ENCODE measurements around the gene USP5.

USP5 gene, protein sequence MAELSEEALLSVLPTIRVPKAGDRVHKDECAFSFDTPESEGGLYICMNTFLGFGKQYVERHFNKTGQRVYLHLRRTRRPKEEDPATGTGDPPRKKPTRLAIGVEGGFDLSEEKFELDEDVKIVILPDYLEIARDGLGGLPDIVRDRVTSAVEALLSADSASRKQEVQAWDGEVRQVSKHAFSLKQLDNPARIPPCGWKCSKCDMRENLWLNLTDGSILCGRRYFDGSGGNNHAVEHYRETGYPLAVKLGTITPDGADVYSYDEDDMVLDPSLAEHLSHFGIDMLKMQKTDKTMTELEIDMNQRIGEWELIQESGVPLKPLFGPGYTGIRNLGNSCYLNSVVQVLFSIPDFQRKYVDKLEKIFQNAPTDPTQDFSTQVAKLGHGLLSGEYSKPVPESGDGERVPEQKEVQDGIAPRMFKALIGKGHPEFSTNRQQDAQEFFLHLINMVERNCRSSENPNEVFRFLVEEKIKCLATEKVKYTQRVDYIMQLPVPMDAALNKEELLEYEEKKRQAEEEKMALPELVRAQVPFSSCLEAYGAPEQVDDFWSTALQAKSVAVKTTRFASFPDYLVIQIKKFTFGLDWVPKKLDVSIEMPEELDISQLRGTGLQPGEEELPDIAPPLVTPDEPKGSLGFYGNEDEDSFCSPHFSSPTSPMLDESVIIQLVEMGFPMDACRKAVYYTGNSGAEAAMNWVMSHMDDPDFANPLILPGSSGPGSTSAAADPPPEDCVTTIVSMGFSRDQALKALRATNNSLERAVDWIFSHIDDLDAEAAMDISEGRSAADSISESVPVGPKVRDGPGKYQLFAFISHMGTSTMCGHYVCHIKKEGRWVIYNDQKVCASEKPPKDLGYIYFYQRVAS

GRCh38 chr12:6851921-6852650 is at the start of gene USP5:
Gene USP5, plus strand, starts transcription at chr12:6852150. Its CDS starts 30 bp downstream, at chr12:6852180.
- peak within 1 kb of the TSS; percentile 99 for H3K4me3 ChIP-seq (ENCODE audit: low read depth, low read length)

DNA sequence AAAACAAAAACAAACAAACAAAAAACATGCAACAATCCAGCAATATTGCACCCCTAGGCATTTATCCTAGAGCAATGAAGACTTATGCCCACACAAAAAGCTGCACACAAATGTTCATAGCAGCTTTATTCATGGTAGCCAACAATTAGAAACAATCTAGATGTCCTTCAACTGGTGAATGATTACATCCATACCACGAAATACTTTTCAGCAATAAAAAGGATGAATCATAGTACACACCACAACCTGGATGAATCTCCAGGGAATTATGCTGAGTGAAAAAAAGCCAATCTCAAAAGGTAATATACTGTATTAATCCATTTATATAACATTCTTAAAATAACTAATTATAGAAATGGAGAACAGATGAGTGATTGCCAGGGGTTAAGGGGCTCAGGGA is 44.8 kb upstream of the USP5 start:
- no peak overlapping the region for H3K4me3 ChIP-seq (ENCODE audit: low read depth, low read length)

GRCh38 chr12:6809056-6809455 is 42.9 kb upstream of the USP5 start:
- H3K4me3 ChIP-seq (ENCODE audit: low read depth, low read length): no peak overlapping the region

DNA sequence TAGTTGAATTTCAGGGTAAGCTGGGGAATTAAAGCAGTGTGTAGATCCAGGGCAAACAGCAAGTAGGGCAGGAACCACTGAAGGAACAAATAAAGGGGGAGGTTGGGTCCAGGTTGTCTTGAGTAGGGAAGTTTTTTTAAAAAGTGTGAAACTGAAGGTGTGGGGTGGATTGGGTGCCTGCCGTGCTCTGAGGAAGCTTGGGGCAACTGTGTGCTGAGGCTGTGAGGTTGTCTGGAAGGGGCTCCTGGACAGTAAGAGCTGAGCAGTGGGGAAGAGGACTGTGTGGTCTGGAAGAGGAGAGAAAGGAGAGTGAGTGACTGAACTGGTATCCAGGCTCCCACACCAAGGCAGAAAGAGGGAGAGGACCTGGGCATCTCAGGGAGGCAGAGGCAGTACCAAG is 41.2 kb upstream of the USP5 start:
- H3K4me3 ChIP-seq (ENCODE audit: low read depth, low read length): no peak overlapping the region

DNA sequence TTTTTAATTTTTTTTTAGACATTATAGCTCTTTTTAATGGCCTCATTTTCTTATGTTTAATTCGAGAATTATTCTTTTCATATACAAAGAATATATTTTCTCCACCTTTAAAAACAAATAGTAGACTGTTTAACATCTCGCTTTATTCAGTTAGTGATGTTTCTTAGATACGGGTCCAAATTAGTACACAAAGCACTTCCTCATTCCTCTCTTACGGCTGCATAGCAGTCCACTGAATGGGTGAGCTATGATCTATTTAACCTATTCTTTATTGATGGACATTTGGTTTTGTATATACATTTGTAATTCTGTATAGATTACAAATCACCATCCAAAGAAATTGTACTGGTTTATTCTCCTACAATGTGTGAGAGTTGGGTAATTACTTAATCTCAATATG is 38.6 kb upstream of the USP5 start:
- no peak overlapping the region for H3K4me3 ChIP-seq (ENCODE audit: low read depth, low read length)

GRCh38 chr12:6816598-6816997 is 35.4 kb upstream of the USP5 start:
- H3K4me3 ChIP-seq (ENCODE audit: low read depth, low read length): no peak overlapping the region

- H3K4me3 ChIP-seq (ENCODE audit: low read depth, low read length): no peak overlapping the region
Observed at GRCh38 chr12:6817098-6817497, 34.9 kb upstream of the USP5 start.

- H3K4me3 ChIP-seq (ENCODE audit: low read depth, low read length): no peak overlapping the region
Observed at GRCh38 chr12:6817662-6818157, 34.2 kb upstream of the USP5 start.

GRCh38 chr12:6818222-6818621 is 33.7 kb upstream of the USP5 start:
- H3K4me3 ChIP-seq (ENCODE audit: low read depth, low read length): no peak overlapping the region

- H3K4me3 ChIP-seq (ENCODE audit: low read depth, low read length): no peak overlapping the region
Observed at GRCh38 chr12:6818645-6819044, 33.3 kb upstream of the USP5 start.

DNA sequence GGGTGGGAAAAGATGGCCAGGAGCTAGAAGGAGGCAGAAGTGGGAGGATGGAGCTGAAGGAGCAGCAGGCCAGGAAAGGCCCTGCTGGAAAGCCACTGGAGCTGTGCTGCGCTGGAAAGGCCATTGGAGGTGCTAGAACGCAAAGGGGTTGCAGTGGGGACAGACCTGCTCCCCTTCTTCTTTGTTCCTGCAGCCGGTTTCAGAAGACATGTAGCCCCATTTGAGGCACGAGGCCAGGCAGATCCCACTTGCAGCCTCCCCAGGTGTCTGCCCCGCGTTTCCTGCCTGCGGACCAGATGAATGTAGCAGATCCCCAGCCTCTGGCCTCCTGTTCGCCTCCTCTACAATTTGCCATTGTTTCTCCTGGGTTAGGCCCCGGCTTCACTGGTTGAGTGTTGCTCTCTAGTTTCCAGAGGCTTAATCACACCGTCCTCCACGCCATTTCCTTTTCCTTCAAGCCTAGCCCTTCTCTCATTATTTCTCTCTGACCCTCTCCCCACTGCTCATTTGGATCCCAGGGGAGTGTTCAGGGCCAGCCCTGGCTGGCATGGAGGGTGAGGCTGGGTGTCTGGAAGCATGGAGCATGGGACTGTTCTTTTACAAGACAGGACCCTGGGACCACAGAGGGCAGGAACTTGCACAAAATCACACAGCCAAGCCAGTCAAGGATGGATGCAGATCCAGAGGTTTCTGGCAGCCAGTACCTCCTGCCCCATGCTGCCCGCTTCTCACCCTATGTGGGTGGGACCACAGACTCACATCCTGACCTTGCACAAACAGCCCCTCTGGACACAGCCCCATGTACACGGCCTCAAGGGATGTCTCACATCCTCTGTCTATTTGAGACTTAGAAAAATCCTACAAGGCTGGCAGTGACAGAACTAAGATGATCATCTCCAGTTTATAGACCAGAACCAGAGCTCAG is 32.6 kb upstream of the USP5 start:
- H3K4me3 ChIP-seq (ENCODE audit: low read depth, low read length): no peak overlapping the region

GRCh38 chr12:6820166-6820565 is 31.8 kb upstream of the USP5 start:
- H3K4me3 ChIP-seq (ENCODE audit: low read depth, low read length): no peak overlapping the region

- H3K4me3 ChIP-seq (ENCODE audit: low read depth, low read length): peak within 1 kb of the TSS; percentile 60
Observed at GRCh38 chr12:6821591-6822425, 30.1 kb upstream of the USP5 start, which contains the start of gene GPR162. Gene GPR162, plus strand, starts transcription at chr12:6821821. Its CDS starts 2,078 bp downstream, at chr12:6823899.

GRCh38 chr12:6822426-6823135 is 29.4 kb upstream of the USP5 start:
- H3K4me3 ChIP-seq (ENCODE audit: low read depth, low read length): no peak overlapping the region

DNA sequence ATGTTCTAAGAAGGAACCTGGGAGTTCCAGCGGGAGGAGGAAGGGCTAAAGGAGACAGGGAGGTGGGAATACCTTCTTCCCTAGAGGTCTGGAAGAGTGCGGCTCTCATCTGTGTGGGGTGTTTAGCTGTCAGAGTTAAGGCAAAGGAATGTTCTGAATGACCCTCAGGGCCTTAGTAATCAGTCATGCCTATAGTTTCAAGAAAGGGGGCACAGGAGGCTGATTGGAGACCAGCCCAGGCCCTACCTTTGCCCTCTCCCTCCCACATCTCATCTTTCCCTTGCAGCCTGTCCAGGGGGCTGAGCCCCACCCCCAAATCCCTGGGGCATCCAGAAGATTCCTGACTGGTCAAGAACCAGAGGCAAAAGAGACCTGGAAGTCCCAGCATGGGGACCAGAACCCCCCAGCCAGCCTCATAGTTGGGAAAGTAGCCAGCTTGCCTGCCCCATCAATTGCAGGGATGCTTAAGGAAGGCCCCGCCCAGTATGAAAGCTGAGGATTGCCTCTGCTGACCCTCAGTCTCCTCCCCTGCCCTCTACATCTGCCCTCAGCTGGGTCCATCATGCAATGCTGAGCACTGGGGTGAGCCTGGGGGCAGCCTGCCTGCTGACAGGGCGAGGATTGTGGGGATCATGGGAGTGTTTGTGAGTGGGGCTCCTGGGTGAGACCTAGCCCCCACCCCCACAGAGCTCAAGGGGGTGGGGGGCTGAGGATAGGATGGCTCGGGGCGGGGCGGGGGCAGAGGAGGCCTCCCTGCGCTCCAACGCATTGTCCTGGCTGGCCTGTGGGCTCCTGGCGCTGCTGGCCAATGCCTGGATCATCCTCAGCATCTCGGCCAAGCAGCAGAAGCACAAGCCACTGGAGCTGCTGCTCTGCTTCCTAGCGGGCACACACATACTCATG is 28.5 kb upstream of the USP5 start:
- H3K4me3 ChIP-seq (ENCODE audit: low read depth, low read length): no peak overlapping the region

GRCh38 chr12:6824085-6824775 is 27.7 kb upstream of the USP5 start:
- no peak overlapping the region for H3K4me3 ChIP-seq (ENCODE audit: low read depth, low read length)

- peak overlapping the region; percentile 28 for H3K4me3 ChIP-seq (ENCODE audit: low read depth, low read length)
Observed at GRCh38 chr12:6824901-6825381, 27.0 kb upstream of the USP5 start.

Data from iPS-11a (cell line).